HG02642 (cell line): ENCODE measurements around the gene CORO6.
A peak's percentile ranks its signal among the peaks of the same experiment; 100 is the strongest.

Source experiments
- ATAC-seq: cut with Tn5 transposase; IDR thresholded peaks from one replicate; pipeline ENCODE4 v1.9.1; 2021; ENCODE audit warnings: mild to moderate bottlenecking; ENCODE audit not compliant: unreplicated experiment, poor library complexity

The CORO6 gene

GRCh38 chr17:29579866-29580771, 42.6 kb downstream of the CORO6 start:
- peak; percentile 71 for ATAC-seq

GRCh38 chr17:29578626-29579485, 43.9 kb downstream of the CORO6 start:
- ATAC-seq: no peak

GRCh38 chr17:29577385-29578211, 45.1 kb downstream of the CORO6 start:
- ATAC-seq: no peak

- no peak for ATAC-seq
Observed at GRCh38 chr17:29577001-29577370, 45.7 kb downstream of the CORO6 start.

- ATAC-seq: no peak
Observed at GRCh38 chr17:29576214-29577000, 46.3 kb downstream of the CORO6 start.

GRCh38 chr17:29575511-29576213, 47.0 kb downstream of the CORO6 start:
- ATAC-seq: no peak

GRCh38 chr17:29574732-29575510, 47.8 kb downstream of the CORO6 start:
- no peak for ATAC-seq

GRCh38 chr17:29573871-29574731, 48.6 kb downstream of the CORO6 start:
- no peak for ATAC-seq

- no peak for ATAC-seq
Observed at GRCh38 chr17:29573558-29573869, 49.2 kb downstream of the CORO6 start.

- ATAC-seq: no peak
Observed at GRCh38 chr17:29572691-29573557, 49.8 kb downstream of the CORO6 start.

- no peak for ATAC-seq
Observed at GRCh38 chr17:29571883-29572681, 50.6 kb downstream of the CORO6 start.

GRCh38 chr17:29571486-29571882, 51.2 kb downstream of the CORO6 start:
- no peak for ATAC-seq

GRCh38 chr17:29570521-29570920, 52.2 kb downstream of the CORO6 start:
- no peak for ATAC-seq

GRCh38 chr17:29569245-29569950, 53.3 kb downstream of the CORO6 start:
- no peak for ATAC-seq
